SK-N-SH treated with all-trans-retinoic acid at 6 μM for 48 hours (cell line): ENCODE measurements around the gene GRIK1.

Experiments used
- ATAC-seq: fragments of 200-7000 bp; cut with Tn5 transposase; 3 replicates; pipeline ENCODE4 v1.9.1; 2020; ENCODE audit warnings: mild to moderate bottlenecking, moderate library complexity
- ARNTL ChIP-seq: fragments of 450-650 bp; formaldehyde crosslinking; IDR thresholded peaks from 2 replicates; pipeline ENCODE4 v1.5.0; 2020; ENCODE audit warnings: low read depth, mild to moderate bottlenecking, moderate library complexity, borderline replicate concordance
- BACH2 ChIP-seq: fragments of 250-450 bp; sonication (Bioruptor Pico); IDR thresholded peaks from 2 replicates; pipeline ENCODE4 v1.9.0; 2021; ENCODE audit warnings: mild to moderate bottlenecking, borderline replicate concordance
- ESRRG ChIP-seq: fragments of 250-450 bp; sonication (Bioruptor Pico); IDR thresholded peaks from 2 replicates; pipeline ENCODE4 v1.6.1; 2021; ENCODE audit warnings: mild to moderate bottlenecking
- GLIS3 ChIP-seq: fragments of 250-450 bp; sonication (Bioruptor Pico); IDR thresholded peaks from 2 replicates; pipeline ENCODE4 v1.5.0; 2020; ENCODE audit warnings: mild to moderate bottlenecking, moderate library complexity
- ISL1 ChIP-seq: fragments of 250-450 bp; sonication (Bioruptor Pico); IDR thresholded peaks from 2 replicates; pipeline ENCODE4 v2.1.2; 2022; ENCODE audit warnings: mild to moderate bottlenecking, moderate library complexity
- OSR1 ChIP-seq: fragments of 250-450 bp; sonication (Bioruptor Pico); IDR thresholded peaks from 2 replicates; pipeline ENCODE4 v1.8.0; 2022; ENCODE audit warnings: moderate library complexity, mild to moderate bottlenecking, inconsistent platforms
- PPARA ChIP-seq: fragments of 250-450 bp; sonication (Bioruptor Pico); IDR thresholded peaks from 2 replicates; pipeline ENCODE4 v1.5.0; 2020; ENCODE audit warnings: mild to moderate bottlenecking, borderline replicate concordance
- RARB ChIP-seq: fragments of 250-450 bp; sonication (Bioruptor Pico); IDR thresholded peaks from 2 replicates; pipeline ENCODE4 v1.8.0; 2021; ENCODE audit warnings: mild to moderate bottlenecking, moderate library complexity
- SNAI2 ChIP-seq: fragments of 250-450 bp; sonication (Bioruptor Pico); IDR thresholded peaks from 2 replicates; pipeline ENCODE4 v1.5.0; 2020; ENCODE audit warnings: mild to moderate bottlenecking, moderate library complexity
- TCF4 ChIP-seq: fragments of 250-450 bp; sonication (Bioruptor Pico); IDR thresholded peaks from 2 replicates; pipeline ENCODE4 v1.8.0; 2021; ENCODE audit warnings: mild to moderate bottlenecking, moderate library complexity, borderline replicate concordance
- ZC3H10 ChIP-seq: fragments of 250-450 bp; sonication (Bioruptor Pico); IDR thresholded peaks from 2 replicates; pipeline ENCODE4 v1.5.1; 2021; ENCODE audit warnings: mild to moderate bottlenecking, moderate library complexity
- ZFP3 ChIP-seq: fragments of 250-450 bp; sonication (Bioruptor Pico); IDR thresholded peaks from 2 replicates; pipeline ENCODE4 v1.5.0; 2020; ENCODE audit warnings: mild to moderate bottlenecking, moderate library complexity
- ZNF565 ChIP-seq: fragments of 450-650 bp; formaldehyde crosslinking; conservative IDR thresholded peaks from 2 replicates; pipeline ENCODE4 v1.5.0; 2020; ENCODE audit warnings: low read depth, mild to moderate bottlenecking, moderate library complexity
- ZNF70 ChIP-seq: fragments of 450-650 bp; formaldehyde crosslinking; IDR thresholded peaks from 2 replicates; pipeline ENCODE4 v1.5.0; 2020; ENCODE audit warnings: mild to moderate bottlenecking, moderate library complexity
- ZNF8 ChIP-seq: fragments of 450-650 bp; formaldehyde crosslinking; IDR thresholded peaks from 2 replicates; pipeline ENCODE4 v1.5.0; 2020; ENCODE audit warnings: mild to moderate bottlenecking, moderate library complexity
- TF ChIP-seq, protein P1 (sequence below): fragments of 250-450 bp; sonication (Bioruptor Pico); IDR thresholded peaks from 2 replicates; pipeline ENCODE4 v1.8.0; 2021; ENCODE audit warnings: low read depth, mild to moderate bottlenecking, moderate library complexity, borderline replicate concordance
- TF ChIP-seq, protein P2 (sequence below): fragments of 250-450 bp; sonication (Bioruptor Pico); IDR thresholded peaks from 2 replicates; pipeline ENCODE4 v1.8.0; 2020; ENCODE audit warnings: mild to moderate bottlenecking, moderate library complexity, borderline replicate concordance
- TF ChIP-seq, protein P3 (sequence below): fragments of 250-450 bp; sonication (Bioruptor Pico); IDR thresholded peaks from 2 replicates; pipeline ENCODE4 v1.5.1; 2020; ENCODE audit warnings: low read depth, mild to moderate bottlenecking, moderate library complexity
- TF ChIP-seq, protein P4 (sequence below): fragments of 250-450 bp; sonication (Bioruptor Pico); IDR thresholded peaks from 2 replicates; pipeline ENCODE4 v1.5.1; 2021; ENCODE audit warnings: mild to moderate bottlenecking, moderate library complexity
- TF ChIP-seq, protein P5 (sequence below): fragments of 250-450 bp; sonication (Bioruptor Pico); IDR thresholded peaks from 2 replicates; pipeline ENCODE4 v1.5.0; 2020; ENCODE audit warnings: mild to moderate bottlenecking, moderate library complexity

Gene GRIK1

DNA sequence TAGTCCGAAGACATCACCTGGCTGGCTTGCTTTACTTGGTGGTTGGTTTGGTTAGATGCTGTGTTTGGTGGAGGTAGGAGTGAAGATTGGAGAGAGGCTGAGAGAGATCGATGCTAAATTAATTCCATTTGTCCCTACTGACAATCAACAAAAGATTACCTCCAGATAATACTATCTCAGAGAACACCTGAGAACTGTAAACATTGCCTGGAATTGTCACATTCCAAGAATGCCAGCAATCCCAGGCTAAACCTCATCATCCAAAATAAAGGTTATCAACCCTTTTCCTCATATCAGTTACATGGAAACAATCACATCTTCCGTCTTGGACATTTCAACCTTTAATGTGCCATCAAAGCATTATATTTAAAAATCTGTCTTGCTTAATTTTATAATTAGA, 141.0 kb downstream of the GRIK1 start (continued):
- TF ChIP-seq, protein P1, sequence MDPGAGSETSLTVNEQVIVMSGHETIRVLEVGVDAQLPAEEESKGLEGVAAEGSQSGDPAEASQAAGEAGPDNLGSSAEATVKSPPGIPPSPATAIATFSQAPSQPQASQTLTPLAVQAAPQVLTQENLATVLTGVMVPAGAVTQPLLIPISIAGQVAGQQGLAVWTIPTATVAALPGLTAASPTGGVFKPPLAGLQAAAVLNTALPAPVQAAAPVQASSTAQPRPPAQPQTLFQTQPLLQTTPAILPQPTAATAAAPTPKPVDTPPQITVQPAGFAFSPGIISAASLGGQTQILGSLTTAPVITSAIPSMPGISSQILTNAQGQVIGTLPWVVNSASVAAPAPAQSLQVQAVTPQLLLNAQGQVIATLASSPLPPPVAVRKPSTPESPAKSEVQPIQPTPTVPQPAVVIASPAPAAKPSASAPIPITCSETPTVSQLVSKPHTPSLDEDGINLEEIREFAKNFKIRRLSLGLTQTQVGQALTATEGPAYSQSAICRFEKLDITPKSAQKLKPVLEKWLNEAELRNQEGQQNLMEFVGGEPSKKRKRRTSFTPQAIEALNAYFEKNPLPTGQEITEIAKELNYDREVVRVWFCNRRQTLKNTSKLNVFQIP (CRISPR knock-in tag) = no peak
- TF ChIP-seq GLIS3 (CRISPR knock-in tag) (no peak), ZFP3 (no peak), ESRRG (CRISPR knock-in tag) (no peak), ZC3H10 (CRISPR knock-in tag) (no peak), OSR1 (CRISPR knock-in tag) (no peak), ZNF8 (CRISPR knock-in tag) (no peak)
- TF ChIP-seq, protein P2, sequence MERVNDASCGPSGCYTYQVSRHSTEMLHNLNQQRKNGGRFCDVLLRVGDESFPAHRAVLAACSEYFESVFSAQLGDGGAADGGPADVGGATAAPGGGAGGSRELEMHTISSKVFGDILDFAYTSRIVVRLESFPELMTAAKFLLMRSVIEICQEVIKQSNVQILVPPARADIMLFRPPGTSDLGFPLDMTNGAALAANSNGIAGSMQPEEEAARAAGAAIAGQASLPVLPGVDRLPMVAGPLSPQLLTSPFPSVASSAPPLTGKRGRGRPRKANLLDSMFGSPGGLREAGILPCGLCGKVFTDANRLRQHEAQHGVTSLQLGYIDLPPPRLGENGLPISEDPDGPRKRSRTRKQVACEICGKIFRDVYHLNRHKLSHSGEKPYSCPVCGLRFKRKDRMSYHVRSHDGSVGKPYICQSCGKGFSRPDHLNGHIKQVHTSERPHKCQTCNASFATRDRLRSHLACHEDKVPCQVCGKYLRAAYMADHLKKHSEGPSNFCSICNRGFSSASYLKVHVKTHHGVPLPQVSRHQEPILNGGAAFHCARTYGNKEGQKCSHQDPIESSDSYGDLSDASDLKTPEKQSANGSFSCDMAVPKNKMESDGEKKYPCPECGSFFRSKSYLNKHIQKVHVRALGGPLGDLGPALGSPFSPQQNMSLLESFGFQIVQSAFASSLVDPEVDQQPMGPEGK (CRISPR knock-in tag) = no peak

DNA sequence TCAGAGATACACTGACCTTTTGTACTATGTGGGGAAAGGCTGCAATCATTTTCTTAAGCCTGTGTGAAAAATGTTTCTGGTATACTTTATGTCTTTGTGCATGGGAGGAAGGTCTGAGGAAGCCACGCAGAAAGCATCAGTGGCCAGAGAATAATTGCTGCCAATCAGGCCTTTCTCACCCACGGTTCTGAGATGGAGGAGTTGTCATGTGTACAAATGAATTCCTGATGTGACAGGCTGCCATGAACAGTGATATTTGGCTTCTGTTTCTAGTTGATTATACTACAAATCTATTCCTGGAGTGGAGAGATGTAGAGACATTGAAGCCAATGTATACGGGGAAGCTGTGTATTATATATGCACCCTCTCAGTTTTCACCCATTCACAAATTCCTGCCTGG, 142.6 kb downstream of the GRIK1 start:
- ATAC-seq = no peak
- TF ChIP-seq SNAI2 (CRISPR knock-in tag) = no peak
- no peak for TF ChIP-seq OSR1 (CRISPR knock-in tag)
- no peak for TF ChIP-seq ARNTL (CRISPR knock-in tag)
- TF ChIP-seq ESRRG (CRISPR knock-in tag) = no peak
- TF ChIP-seq ZNF70 = no peak
- no peak for TF ChIP-seq ISL1 (CRISPR knock-in tag)
- TF ChIP-seq GLIS3 (CRISPR knock-in tag) = no peak
- TF ChIP-seq ZFP3 = no peak
- no peak for TF ChIP-seq BACH2 (CRISPR knock-in tag)
- TF ChIP-seq ZNF8 (CRISPR knock-in tag) = no peak
- TF ChIP-seq, protein P3, sequence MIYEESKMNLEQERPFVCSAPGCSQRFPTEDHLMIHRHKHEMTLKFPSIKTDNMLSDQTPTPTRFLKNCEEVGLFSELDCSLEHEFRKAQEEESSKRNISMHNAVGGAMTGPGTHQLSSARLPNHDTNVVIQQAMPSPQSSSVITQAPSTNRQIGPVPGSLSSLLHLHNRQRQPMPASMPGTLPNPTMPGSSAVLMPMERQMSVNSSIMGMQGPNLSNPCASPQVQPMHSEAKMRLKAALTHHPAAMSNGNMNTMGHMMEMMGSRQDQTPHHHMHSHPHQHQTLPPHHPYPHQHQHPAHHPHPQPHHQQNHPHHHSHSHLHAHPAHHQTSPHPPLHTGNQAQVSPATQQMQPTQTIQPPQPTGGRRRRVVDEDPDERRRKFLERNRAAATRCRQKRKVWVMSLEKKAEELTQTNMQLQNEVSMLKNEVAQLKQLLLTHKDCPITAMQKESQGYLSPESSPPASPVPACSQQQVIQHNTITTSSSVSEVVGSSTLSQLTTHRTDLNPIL (CRISPR knock-in tag) = no peak
- no peak for TF ChIP-seq TCF4 (CRISPR knock-in tag)
- TF ChIP-seq RARB (CRISPR knock-in tag) = no peak
- TF ChIP-seq ZC3H10 (CRISPR knock-in tag) = no peak
- TF ChIP-seq, protein P4, sequence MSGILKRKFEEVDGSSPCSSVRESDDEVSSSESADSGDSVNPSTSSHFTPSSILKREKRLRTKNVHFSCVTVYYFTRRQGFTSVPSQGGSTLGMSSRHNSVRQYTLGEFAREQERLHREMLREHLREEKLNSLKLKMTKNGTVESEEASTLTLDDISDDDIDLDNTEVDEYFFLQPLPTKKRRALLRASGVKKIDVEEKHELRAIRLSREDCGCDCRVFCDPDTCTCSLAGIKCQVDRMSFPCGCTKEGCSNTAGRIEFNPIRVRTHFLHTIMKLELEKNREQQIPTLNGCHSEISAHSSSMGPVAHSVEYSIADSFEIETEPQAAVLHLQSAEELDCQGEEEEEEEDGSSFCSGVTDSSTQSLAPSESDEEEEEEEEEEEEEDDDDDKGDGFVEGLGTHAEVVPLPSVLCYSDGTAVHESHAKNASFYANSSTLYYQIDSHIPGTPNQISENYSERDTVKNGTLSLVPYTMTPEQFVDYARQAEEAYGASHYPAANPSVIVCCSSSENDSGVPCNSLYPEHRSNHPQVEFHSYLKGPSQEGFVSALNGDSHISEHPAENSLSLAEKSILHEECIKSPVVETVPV (CRISPR knock-in tag) = no peak
- no peak for TF ChIP-seq PPARA
- no peak for TF ChIP-seq ZNF565
- TF ChIP-seq, protein P2 (CRISPR knock-in tag) = no peak
- TF ChIP-seq, protein P5, sequence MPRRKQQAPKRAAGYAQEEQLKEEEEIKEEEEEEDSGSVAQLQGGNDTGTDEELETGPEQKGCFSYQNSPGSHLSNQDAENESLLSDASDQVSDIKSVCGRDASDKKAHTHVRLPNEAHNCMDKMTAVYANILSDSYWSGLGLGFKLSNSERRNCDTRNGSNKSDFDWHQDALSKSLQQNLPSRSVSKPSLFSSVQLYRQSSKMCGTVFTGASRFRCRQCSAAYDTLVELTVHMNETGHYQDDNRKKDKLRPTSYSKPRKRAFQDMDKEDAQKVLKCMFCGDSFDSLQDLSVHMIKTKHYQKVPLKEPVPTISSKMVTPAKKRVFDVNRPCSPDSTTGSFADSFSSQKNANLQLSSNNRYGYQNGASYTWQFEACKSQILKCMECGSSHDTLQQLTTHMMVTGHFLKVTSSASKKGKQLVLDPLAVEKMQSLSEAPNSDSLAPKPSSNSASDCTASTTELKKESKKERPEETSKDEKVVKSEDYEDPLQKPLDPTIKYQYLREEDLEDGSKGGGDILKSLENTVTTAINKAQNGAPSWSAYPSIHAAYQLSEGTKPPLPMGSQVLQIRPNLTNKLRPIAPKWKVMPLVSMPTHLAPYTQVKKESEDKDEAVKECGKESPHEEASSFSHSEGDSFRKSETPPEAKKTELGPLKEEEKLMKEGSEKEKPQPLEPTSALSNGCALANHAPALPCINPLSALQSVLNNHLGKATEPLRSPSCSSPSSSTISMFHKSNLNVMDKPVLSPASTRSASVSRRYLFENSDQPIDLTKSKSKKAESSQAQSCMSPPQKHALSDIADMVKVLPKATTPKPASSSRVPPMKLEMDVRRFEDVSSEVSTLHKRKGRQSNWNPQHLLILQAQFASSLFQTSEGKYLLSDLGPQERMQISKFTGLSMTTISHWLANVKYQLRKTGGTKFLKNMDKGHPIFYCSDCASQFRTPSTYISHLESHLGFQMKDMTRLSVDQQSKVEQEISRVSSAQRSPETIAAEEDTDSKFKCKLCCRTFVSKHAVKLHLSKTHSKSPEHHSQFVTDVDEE (CRISPR knock-in tag) = no peak

DNA sequence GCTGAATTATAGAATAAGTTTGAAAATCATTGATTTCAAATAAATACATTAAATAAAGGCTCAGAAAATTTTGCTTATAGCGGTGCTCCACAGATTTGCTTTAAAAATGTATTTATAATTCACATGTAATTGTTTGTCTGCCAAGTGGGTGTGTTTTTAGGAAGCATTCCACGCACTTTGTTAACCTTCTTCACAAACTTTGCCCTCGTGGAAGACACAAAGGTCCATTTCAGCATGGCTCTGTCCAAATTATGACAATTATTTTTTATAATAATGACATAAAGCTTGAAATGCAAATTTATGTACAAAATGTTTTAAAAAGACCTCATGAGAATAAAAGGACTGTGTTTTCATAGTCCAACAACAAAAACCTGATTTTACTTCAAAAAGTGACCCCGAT, 146.1 kb downstream of the GRIK1 start:
- no peak for ATAC-seq
- TF ChIP-seq ESRRG (CRISPR knock-in tag) = no peak
- TF ChIP-seq, protein P5 (CRISPR knock-in tag) = no peak
- no peak for TF ChIP-seq SNAI2 (CRISPR knock-in tag)
- TF ChIP-seq PPARA = no peak
- no peak for TF ChIP-seq TCF4 (CRISPR knock-in tag)
- TF ChIP-seq RARB (CRISPR knock-in tag) = no peak
- TF ChIP-seq, protein P4 (CRISPR knock-in tag) = no peak
- no peak for TF ChIP-seq BACH2 (CRISPR knock-in tag)
- no peak for TF ChIP-seq ZC3H10 (CRISPR knock-in tag)
- TF ChIP-seq OSR1 (CRISPR knock-in tag) = no peak
